ENCODE results near the gene IL20. TPM values are rescaled to one million over a fixed set of nuclear protein-coding genes. Genes with fewer than 3 reads are reported as not detected.
A peak's percentile ranks its signal among the peaks of the same experiment; 100 is the strongest.

IL20 gene
- total and polyA plus RNA-seq, 9 donors = not detected

DNA sequence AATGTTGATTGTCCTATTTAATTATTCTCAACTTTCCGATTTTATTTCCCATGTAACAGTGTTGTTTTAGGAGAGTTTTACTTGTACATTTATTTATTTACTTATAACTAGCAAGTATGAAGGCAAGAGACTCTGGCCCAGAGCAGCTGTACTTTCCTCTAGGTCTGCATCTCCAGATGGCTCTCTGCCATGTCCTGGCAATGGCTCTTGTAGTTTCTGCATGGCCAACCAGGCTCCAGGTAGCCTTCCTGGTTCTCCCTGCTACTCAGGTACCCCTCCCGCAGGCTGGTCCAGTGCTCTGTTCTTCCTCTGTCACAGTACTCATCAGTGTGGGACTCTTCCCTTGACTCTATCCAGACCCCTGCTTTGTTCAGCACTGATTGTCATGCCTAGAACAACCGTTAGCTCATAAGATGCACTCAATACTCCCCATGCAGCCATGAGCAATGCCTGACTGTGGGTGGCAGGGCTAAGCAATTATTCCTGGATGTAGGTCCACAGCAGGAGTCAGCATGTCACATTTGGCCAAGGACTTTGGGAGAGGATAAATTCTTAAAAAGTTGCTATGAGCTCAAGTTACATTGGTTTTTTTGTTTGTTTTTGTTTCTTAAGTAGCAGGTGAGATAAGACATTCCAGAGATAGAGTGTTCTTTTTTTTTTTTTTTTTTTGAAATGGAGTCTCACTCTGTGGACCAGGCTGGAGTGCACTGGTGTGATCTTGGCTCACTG lies 10.9 kb upstream of the IL20 start:
- no peaks in the 10 kb centered on the region for H3K36me3 ChIP-seq (ENCODE audit: control insufficient read depth, insufficient read depth, low read length)
- WGBS (ENCODE audit: insufficient coverage) = 89% methylated on average over 2 of the region's 3 CpGs

DNA sequence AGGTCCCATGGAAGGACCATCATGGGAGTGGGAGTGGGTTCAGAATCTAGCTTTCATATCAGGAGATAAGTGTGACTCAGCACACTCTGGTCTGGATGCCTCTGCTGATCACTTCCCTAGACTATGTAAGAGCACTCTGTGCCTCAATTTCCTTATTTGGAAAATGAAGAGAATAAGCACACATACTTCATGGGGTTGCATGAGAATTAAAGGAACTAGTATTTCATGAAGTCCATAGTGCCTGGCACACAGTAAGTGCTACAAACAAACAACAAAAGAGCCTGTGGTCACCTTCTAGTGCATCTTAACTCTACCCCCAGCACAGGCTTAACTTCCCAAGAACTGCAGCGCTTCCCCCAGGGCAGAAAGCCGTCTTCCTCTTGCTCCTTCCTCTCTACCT lies 9.6 kb upstream of the IL20 start:
- H3K9me3 ChIP-seq (replicated peaks; ENCODE audit: control insufficient read depth, low read depth, low read length) = no peaks in the 10 kb centered on the region
- WGBS (ENCODE audit: insufficient coverage) = 84% methylated on average over 2 of the region's 2 CpGs

More for the DNA sequence above, 10.9 kb upstream of the IL20 start:
- Histone ChIP-seq H3K27me3 (ENCODE audit: control insufficient read depth, insufficient read depth, low read length) (peaks cover 5% of the 10 kb centered on the region), H3K4me1 (ENCODE audit: control insufficient read depth, insufficient read depth, low read length) (no peaks in the 10 kb centered on the region), H3K27ac (ENCODE audit: low read length) (no peak overlapping the region), H3K4me3 (ENCODE audit: low read length) (no peak overlapping the region), H3K9me3 (replicated peaks; ENCODE audit: control insufficient read depth, low read depth, low read length) (no peaks in the 10 kb centered on the region)
- no peak for DNase-seq

DNA sequence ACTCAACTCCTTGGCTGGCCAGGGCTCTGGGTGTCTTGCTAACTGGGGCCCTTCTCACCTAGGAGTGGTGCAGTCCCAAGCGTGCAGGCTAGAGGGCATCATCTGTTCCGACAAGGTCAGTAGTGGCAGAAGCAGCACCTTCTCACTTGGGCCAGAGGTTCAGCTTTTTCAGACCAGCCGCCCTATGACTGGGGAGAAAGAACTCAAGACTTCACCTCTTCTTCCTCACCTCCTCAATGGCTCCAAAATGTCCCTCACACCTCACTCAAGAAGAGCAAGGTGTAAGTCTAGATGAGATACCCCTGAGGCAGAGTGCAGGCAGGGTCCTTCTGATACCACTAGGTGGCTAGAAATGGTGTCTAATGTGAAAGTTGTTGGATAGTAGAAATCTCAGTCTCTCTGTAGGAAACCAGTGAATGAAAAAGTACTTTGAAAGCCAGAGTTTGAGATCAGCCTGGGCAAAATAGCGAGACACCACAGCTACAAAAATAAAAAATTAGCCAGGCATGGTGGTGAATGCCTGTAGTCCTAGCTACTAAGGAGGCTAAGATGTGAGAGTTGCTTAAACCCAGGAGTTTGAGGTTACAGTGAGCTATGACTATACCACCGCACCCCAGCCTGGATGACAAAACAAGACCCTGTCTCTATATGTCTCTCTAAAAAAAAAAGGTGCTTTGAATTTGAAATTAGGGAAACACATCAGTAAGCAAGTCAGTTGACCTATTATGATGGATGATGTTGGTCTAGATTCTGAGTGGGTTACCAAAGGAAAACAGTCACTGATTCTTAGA lies 8.6 kb upstream of the IL20 start:
- Histone ChIP-seq H3K4me1 (ENCODE audit: control insufficient read depth, insufficient read depth, low read length) (no peaks in the 10 kb centered on the region), H3K4me3 (ENCODE audit: low read length) (no peak overlapping the region), H3K27ac (ENCODE audit: low read length) (no peak overlapping the region), H3K27me3 (ENCODE audit: control insufficient read depth, insufficient read depth, low read length) (peaks cover 11% of the 10 kb centered on the region), H3K9me3 (replicated peaks; ENCODE audit: control insufficient read depth, low read depth, low read length) (no peaks in the 10 kb centered on the region), H3K36me3 (ENCODE audit: control insufficient read depth, insufficient read depth, low read length) (no peaks in the 10 kb centered on the region)
- no peak for DNase-seq
- WGBS (ENCODE audit: insufficient coverage) = no CpG with 5 or more reads among the region's 5 CpGs

More for the DNA sequence above, 9.6 kb upstream of the IL20 start:
- Histone ChIP-seq H3K36me3 (ENCODE audit: control insufficient read depth, insufficient read depth, low read length) (no peaks in the 10 kb centered on the region), H3K27me3 (ENCODE audit: control insufficient read depth, insufficient read depth, low read length) (peaks cover 7% of the 10 kb centered on the region), H3K4me3 (ENCODE audit: low read length) (no peak overlapping the region), H3K4me1 (ENCODE audit: control insufficient read depth, insufficient read depth, low read length) (no peaks in the 10 kb centered on the region), H3K27ac (ENCODE audit: low read length) (no peak overlapping the region)
- DNase-seq = no peak

DNA sequence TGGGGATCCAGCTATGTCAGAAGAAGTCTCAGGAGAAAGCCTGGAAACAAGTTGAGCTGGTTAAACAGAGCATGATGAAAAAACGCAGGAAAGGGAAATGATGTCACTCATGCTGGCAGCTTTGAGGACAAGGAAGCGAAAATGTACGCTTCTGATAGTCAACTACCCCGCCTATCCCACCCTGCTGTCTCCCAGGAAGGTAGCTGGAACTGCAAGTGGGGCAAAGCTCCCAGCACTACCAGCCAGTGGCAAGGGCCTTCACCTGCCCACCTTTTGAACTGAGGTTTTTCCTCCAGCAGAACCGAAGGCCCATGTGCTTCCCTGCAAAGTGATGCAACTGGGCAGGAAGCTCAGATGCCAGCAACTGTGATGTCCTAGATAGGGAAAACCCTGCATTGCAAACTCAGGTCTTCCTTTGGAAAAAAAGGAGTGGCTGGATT lies 6.3 kb upstream of the IL20 start:
- Histone ChIP-seq H3K4me3 (ENCODE audit: low read length) (no peak overlapping the region), H3K36me3 (ENCODE audit: control insufficient read depth, insufficient read depth, low read length) (no peaks in the 10 kb centered on the region), H3K27me3 (ENCODE audit: control insufficient read depth, insufficient read depth, low read length) (peaks cover 11% of the 10 kb centered on the region), H3K9me3 (replicated peaks; ENCODE audit: control insufficient read depth, low read depth, low read length) (no peaks in the 10 kb centered on the region), H3K4me1 (ENCODE audit: control insufficient read depth, insufficient read depth, low read length) (no peaks in the 10 kb centered on the region), H3K27ac (ENCODE audit: low read length) (no peak overlapping the region)
- DNase-seq = peak; percentile 59
- WGBS (ENCODE audit: insufficient coverage) = 45% methylated on average over 3 of the region's 5 CpGs

DNA sequence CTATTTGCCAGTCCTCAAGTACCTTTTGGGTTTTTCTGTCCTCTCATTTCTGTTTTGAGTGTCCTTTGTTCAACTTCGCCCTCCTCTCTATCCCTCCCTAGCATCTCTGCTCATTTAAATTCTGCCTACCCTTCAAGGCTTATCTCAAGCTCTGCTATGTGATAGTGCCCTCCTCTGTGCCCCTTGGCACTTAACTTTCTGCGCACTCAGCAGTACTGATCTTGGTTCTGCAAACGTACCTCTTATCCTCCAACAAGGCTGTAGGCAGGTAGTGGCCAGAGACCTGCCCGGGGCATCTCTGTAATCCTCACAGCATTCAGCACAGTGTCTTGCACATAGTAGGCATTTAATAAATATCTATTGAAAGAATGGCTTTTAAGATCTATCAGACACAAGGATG lies 5.3 kb upstream of the IL20 start:
- H3K9me3 ChIP-seq (replicated peaks; ENCODE audit: control insufficient read depth, low read depth, low read length) = no peaks in the 10 kb centered on the region
- H3K27ac ChIP-seq (ENCODE audit: low read length) = no peak overlapping the region
- no peaks in the 10 kb centered on the region for H3K36me3 ChIP-seq (ENCODE audit: control insufficient read depth, insufficient read depth, low read length)
- 82% methylated on average over 2 of the region's 4 CpGs for WGBS (ENCODE audit: insufficient coverage)
- H3K27me3 ChIP-seq (ENCODE audit: control insufficient read depth, insufficient read depth, low read length) = peaks cover 13% of the 10 kb centered on the region
- H3K4me3 ChIP-seq (ENCODE audit: low read length) = no peak overlapping the region
- no peaks in the 10 kb centered on the region for H3K4me1 ChIP-seq (ENCODE audit: control insufficient read depth, insufficient read depth, low read length)
- DNase-seq = no peak

DNA sequence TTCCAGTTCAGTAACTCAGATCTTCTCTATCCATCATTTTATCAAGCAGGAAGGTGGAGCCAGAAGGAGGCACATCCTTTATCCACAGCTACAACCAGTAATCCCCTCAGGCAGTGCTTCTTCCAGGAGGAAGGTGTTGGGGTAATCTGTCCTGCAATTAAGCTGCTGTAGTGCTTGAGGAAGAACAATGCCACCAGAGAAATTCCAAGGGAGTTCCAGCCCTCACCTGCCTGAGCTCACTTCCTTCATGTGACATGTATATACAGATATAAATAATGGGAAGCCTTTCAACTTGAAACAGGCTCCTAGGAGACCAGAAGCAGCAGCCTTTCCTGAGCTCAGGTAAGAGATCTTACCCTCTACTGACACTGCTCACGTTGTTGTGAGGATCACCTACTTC lies 2.2 kb upstream of the IL20 start:
- DNase-seq = no peak
- Histone ChIP-seq H3K27ac (ENCODE audit: low read length) (no peak overlapping the region), H3K4me1 (ENCODE audit: control insufficient read depth, insufficient read depth, low read length) (no peaks in the 10 kb centered on the region), H3K36me3 (ENCODE audit: control insufficient read depth, insufficient read depth, low read length) (no peaks in the 10 kb centered on the region), H3K4me3 (ENCODE audit: low read length) (no peak overlapping the region), H3K9me3 (replicated peaks; ENCODE audit: control insufficient read depth, low read depth, low read length) (no peaks in the 10 kb centered on the region), H3K27me3 (ENCODE audit: control insufficient read depth, insufficient read depth, low read length) (peaks cover 20% of the 10 kb centered on the region)
- WGBS (ENCODE audit: insufficient coverage) = 64% methylated on average over 1 of the region's 1 CpG

GRCh38 chr1:206866062-206866461 lies 639 bp downstream of the IL20 start:
- H3K27me3 ChIP-seq (ENCODE audit: control insufficient read depth, insufficient read depth, low read length) = peaks cover 14% of the 10 kb centered on the region
- no CpG with 5 or more reads among the region's 2 CpGs for WGBS (ENCODE audit: insufficient coverage)
- H3K9me3 ChIP-seq (replicated peaks; ENCODE audit: control insufficient read depth, low read depth, low read length) = no peaks in the 10 kb centered on the region
- no peaks in the 10 kb centered on the region for H3K36me3 ChIP-seq (ENCODE audit: control insufficient read depth, insufficient read depth, low read length)
- no peaks in the 10 kb centered on the region for H3K4me1 ChIP-seq (ENCODE audit: control insufficient read depth, insufficient read depth, low read length)
- DNase-seq = no peak
- no peak overlapping the region for H3K27ac ChIP-seq (ENCODE audit: low read length)
- H3K4me3 ChIP-seq (ENCODE audit: low read length) = no peak overlapping the region

DNA sequence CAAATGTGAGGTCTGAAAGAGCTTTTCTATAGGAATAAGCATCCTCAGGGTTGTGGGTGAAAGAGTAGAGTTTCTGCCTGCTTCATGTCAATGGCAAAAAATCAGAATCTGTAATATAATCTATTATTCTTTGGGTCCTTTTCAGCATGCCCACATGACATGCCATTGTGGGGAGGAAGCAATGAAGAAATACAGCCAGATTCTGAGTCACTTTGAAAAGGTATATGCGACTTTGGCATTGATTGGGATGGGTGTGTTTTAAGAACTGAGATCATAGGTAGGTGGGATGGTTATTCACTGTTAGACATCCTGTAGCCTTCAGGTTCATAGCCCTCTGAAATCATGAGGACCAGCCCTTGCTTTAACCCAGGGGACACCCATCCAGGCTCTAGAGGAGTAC lies 1.8 kb downstream of the IL20 start:
- Histone ChIP-seq H3K9me3 (replicated peaks; ENCODE audit: control insufficient read depth, low read depth, low read length) (no peaks in the 10 kb centered on the region), H3K4me1 (ENCODE audit: control insufficient read depth, insufficient read depth, low read length) (no peaks in the 10 kb centered on the region), H3K27ac (ENCODE audit: low read length) (no peak overlapping the region), H3K27me3 (ENCODE audit: control insufficient read depth, insufficient read depth, low read length) (peaks cover 10% of the 10 kb centered on the region), H3K4me3 (ENCODE audit: low read length) (no peak overlapping the region), H3K36me3 (ENCODE audit: control insufficient read depth, insufficient read depth, low read length) (no peaks in the 10 kb centered on the region)
- 80% methylated on average over 1 of the region's 1 CpG for WGBS (ENCODE audit: insufficient coverage)
- DNase-seq = no peak

DNA sequence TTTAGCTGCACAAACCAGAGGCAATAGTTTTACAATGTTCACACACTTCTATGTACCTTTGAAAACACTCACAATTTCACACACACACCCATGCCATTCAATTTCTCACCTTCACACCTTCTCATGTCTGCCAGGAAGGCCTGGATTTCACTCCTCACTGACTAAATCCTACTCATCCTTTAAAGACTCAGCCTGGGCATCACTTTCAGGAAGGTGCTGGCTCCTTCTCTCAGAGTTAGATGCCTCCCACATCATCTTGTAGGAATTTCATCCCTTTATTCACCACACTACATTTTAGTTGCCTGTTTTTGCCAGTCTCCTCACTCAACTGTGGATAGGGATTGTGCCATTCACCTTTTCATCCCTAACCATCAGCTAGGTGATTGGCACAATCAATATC lies 2.3 kb downstream of the IL20 start:
- no peaks in the 10 kb centered on the region for H3K4me1 ChIP-seq (ENCODE audit: control insufficient read depth, insufficient read depth, low read length)
- H3K9me3 ChIP-seq (replicated peaks; ENCODE audit: control insufficient read depth, low read depth, low read length) = no peaks in the 10 kb centered on the region
- H3K36me3 ChIP-seq (ENCODE audit: control insufficient read depth, insufficient read depth, low read length) = no peaks in the 10 kb centered on the region
- no peak overlapping the region for H3K4me3 ChIP-seq (ENCODE audit: low read length)
- H3K27ac ChIP-seq (ENCODE audit: low read length) = no peak overlapping the region
- peaks cover 10% of the 10 kb centered on the region for H3K27me3 ChIP-seq (ENCODE audit: control insufficient read depth, insufficient read depth, low read length)
- DNase-seq = no peak

DNA sequence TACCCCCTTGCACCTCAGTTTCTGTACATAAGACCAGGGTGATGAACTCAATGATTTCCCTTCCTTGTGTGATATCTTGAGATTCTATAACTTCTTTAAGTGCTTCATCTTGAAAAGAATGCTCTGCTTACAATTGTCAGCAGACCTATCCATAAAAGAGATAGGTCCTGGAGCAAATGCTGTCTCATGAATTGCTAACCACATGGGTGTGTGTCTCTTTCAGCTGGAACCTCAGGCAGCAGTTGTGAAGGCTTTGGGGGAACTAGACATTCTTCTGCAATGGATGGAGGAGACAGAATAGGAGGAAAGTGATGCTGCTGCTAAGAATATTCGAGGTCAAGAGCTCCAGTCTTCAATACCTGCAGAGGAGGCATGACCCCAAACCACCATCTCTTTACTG lies 2.8 kb downstream of the IL20 start:
- H3K27me3 ChIP-seq (ENCODE audit: control insufficient read depth, insufficient read depth, low read length) = peaks cover 10% of the 10 kb centered on the region
- DNase-seq = no peak
- H3K9me3 ChIP-seq (replicated peaks; ENCODE audit: control insufficient read depth, low read depth, low read length) = no peaks in the 10 kb centered on the region
- no peak overlapping the region for H3K4me3 ChIP-seq (ENCODE audit: low read length)
- no peak overlapping the region for H3K27ac ChIP-seq (ENCODE audit: low read length)
- no CpG with 5 or more reads among the region's 1 CpG for WGBS (ENCODE audit: insufficient coverage)
- no peaks in the 10 kb centered on the region for H3K4me1 ChIP-seq (ENCODE audit: control insufficient read depth, insufficient read depth, low read length)
- no peaks in the 10 kb centered on the region for H3K36me3 ChIP-seq (ENCODE audit: control insufficient read depth, insufficient read depth, low read length)

All from muscle of leg (tissue), 11 donors.